K562 (cell line): ENCODE data around the gene FYTTD1. TPM values are rescaled to one million over a fixed set of nuclear protein-coding genes. Genes with fewer than 3 reads are reported as not detected.

Experiments used
- ATAC-seq: fragments of 200-7000 bp; cut with Tn5 transposase; 3 replicates; pipeline ENCODE4 v1.9.1; 2020; ENCODE audit warnings: moderate library complexity
- BruUV-seq: library from RNA; stranded (reverse); fragments of 400-500 nt; replicated peaks from 2 replicates; lab custom pipeline; 2021; lab: Mats Ljungman, UMichigan
- CTCF ChIA-PET: fragments of 300-600 bp; formaldehyde crosslinking; extraction: SDS; loops from one replicate; lab custom pipeline; 2021; ENCODE audit warnings: low intra/inter-chr PET ratio; lab: Yijun Ruan, JAX
- POLR2A ChIA-PET: fragments of 300-600, 350-650 bp; sonication (Branson Sonifier 250); formaldehyde crosslinking; extraction: SDS; loops from one replicate; lab custom pipeline; 2021; ENCODE audit warnings: antibody characterized with exemption, inconsistent platforms; lab: Yijun Ruan, JAX
- DNase-seq, 4 experiments: peaks; one replicate each; pipeline versions ENCODE4 v3.0.0 to v3.0.0-alpha.2; 2011 to 2018; ENCODE audit warnings: low spot score in 3 of 4, mixed read lengths in 3 of 4; ENCODE audit errors: extremely low read depth in 1 of 4
- FAIRE-seq: peaks from 2 replicates; lab custom pipeline; 2011; peaks lifted over from hg19 to GRCh38; lab: Jason Lieb, UNC
- H2AFZ ChIP-seq: 2 replicates; pipeline ENCODE4 v1.6.0; 2011; ENCODE audit warnings: low read depth, low read length, control low read depth, inconsistent platforms
- H3K27ac ChIP-seq: fragments of 200-600 bp; 3 replicates; pipeline ENCODE4 v1.8.0; 2011; ENCODE audit warnings: low read depth, mild to moderate bottlenecking, control low read depth, inconsistent platforms, low read length, moderate library complexity, mixed read lengths; ENCODE audit errors: extremely low read depth
- H3K27me3 ChIP-seq, 2 experiments: fragments of 300-600 bp in 1 of 2; 2 replicates in 1 of 2; 3 replicates in 1 of 2; pipeline versions ENCODE4 v1.6.0 to v1.8.0; 2011; ENCODE audit warnings: inconsistent platforms in 2 of 2, low read length in 2 of 2, mild to moderate bottlenecking in 1 of 2, mixed read lengths in 1 of 2, moderate library complexity in 1 of 2; ENCODE audit not compliant: control insufficient read depth in 2 of 2, insufficient read depth in 2 of 2
- H3K36me3 ChIP-seq: fragments of 300-600 bp; 3 replicates; pipeline ENCODE4 v1.8.0; 2011; ENCODE audit warnings: mild to moderate bottlenecking, low read length, inconsistent platforms; ENCODE audit not compliant: control insufficient read depth, insufficient read depth
- H3K4me1 ChIP-seq, 2 experiments: fragments of 200-600 bp in 1 of 2; replicated peaks in 1 of 2; 2 replicates in 1 of 2; 3 replicates in 1 of 2; pipeline versions ENCODE4 v1.5.1 to v1.8.0; 2011; ENCODE audit warnings: inconsistent platforms in 2 of 2, low read length in 2 of 2, mild to moderate bottlenecking in 1 of 2, mixed read lengths in 1 of 2, moderate library complexity in 1 of 2; ENCODE audit not compliant: control insufficient read depth in 2 of 2, insufficient read depth in 2 of 2
- H3K4me2 ChIP-seq: 2 replicates; pipeline ENCODE4 v1.6.1; 2011; ENCODE audit warnings: low read length, control low read depth, inconsistent platforms, mixed read lengths; ENCODE audit not compliant: insufficient read depth
- H3K4me3 ChIP-seq: fragments of 200-600 bp; sonication (generic), shearing (Covaris generic); 2 replicates; pipeline ENCODE4 v1.5.1; 2016; ENCODE audit warnings: control low read depth, inconsistent platforms
- H3K79me2 ChIP-seq: fragments of 200-600 bp; 3 replicates; pipeline ENCODE4 v1.8.0; 2011; ENCODE audit warnings: low read length, inconsistent platforms; ENCODE audit not compliant: control insufficient read depth, insufficient read depth
- H3K9ac ChIP-seq, 2 experiments: 2 replicates each; pipeline versions ENCODE4 v1.6.0 to v1.6.1; 2011; ENCODE audit warnings: low read depth in 2 of 2, low read length in 2 of 2, control low read depth in 1 of 2, inconsistent platforms in 1 of 2, mild to moderate bottlenecking in 1 of 2, mixed read lengths in 1 of 2; ENCODE audit not compliant: insufficient read depth in 1 of 2
- H3K9me1 ChIP-seq: one replicate; pipeline ENCODE4 v1.6.0; 2011; ENCODE audit warnings: inconsistent platforms, mild to moderate bottlenecking, low read length, moderate library complexity; ENCODE audit not compliant: control insufficient read depth, insufficient read depth
- H3K9me3 ChIP-seq: replicated peaks from 2 replicates; pipeline ENCODE4 v1.5.1; 2011; ENCODE audit warnings: low read depth, low read length, inconsistent platforms; ENCODE audit not compliant: control insufficient read depth, insufficient read depth
- H4K20me1 ChIP-seq: replicated peaks from 2 replicates; pipeline ENCODE4 v1.6.1; 2011; ENCODE audit warnings: low read length, inconsistent platforms, mixed read lengths; ENCODE audit not compliant: control insufficient read depth, insufficient read depth
- ATF6 ChIP-seq: sonication (generic); formaldehyde crosslinking; IDR thresholded peaks from 2 replicates; pipeline ENCODE4 v1.4.0; 2020; ENCODE audit warnings: mild to moderate bottlenecking, missing genetic modification reagents
- BCL6 ChIP-seq: fragments of 250-450 bp; sonication (Bioruptor Pico); IDR thresholded peaks from 2 replicates; pipeline ENCODE4 v1.4.0; 2020
- CBX3 ChIP-seq, 2 experiments: IDR thresholded peaks; 1 replicate in 1 of 2; 2 replicates in 1 of 2; pipeline ENCODE4 v1.6.1; 2012; ENCODE audit warnings: inconsistent platforms in 2 of 2, low read length in 2 of 2, borderline replicate concordance in 1 of 2, control low read depth in 1 of 2
- CSDE1 ChIP-seq, 2 experiments: fragments of 450-650 bp; IDR thresholded peaks; 2 replicates each; pipeline ENCODE4 v1.6.1; 2016; ENCODE audit warnings: mild to moderate bottlenecking in 1 of 2
- L3MBTL2 ChIP-seq: fragments of 450-650 bp; IDR thresholded peaks from 2 replicates; pipeline ENCODE4 v1.6.1; 2016; ENCODE audit warnings: mild to moderate bottlenecking, moderate library complexity
- OTX1 ChIP-seq: fragments of 450-650 bp; formaldehyde crosslinking; IDR thresholded peaks from 2 replicates; pipeline ENCODE4 v1.4.0; 2022; ENCODE audit warnings: mild to moderate bottlenecking
- SNAPC5 ChIP-seq: fragments of 250-450 bp; sonication (Bioruptor Pico); IDR thresholded peaks from 2 replicates; pipeline ENCODE4 v1.8.0; 2021; ENCODE audit warnings: moderate library complexity, mild to moderate bottlenecking, inconsistent platforms
- SPI1 ChIP-seq: IDR thresholded peaks from 2 replicates; pipeline ENCODE4 v1.6.1; 2011; ENCODE audit warnings: low read depth, low read length, control low read depth, borderline replicate concordance
- TOE1 ChIP-seq, 2 experiments: fragments of 450-650 bp in 1 of 2; sonication (generic) in 1 of 2; formaldehyde crosslinking in 1 of 2; IDR thresholded peaks; 2 replicates each; pipeline versions ENCODE4 v1.7.1 to v1.8.0; 2016 to 2022; ENCODE audit warnings: borderline replicate concordance in 2 of 2, mild to moderate bottlenecking in 2 of 2, antibody characterized with exemption in 1 of 2, inconsistent platforms in 1 of 2, low read depth in 1 of 2, missing genetic modification reagents in 1 of 2, moderate library complexity in 1 of 2
- UBTF ChIP-seq, 2 experiments: IDR thresholded peaks; 2 replicates each; pipeline ENCODE4 v1.6.1; 2012; ENCODE audit warnings: improper control_type of control experiment in 2 of 2, low read depth in 2 of 2, low read length in 2 of 2, borderline replicate concordance in 1 of 2
- YY1 ChIP-seq, 3 experiments: IDR thresholded peaks; 2 replicates each; pipeline ENCODE4 v1.6.1; 2011; ENCODE audit warnings: low read length in 2 of 3, mild to moderate bottlenecking in 2 of 3, moderate library complexity in 2 of 3, borderline replicate concordance in 1 of 3, control low read depth in 1 of 3, low read depth in 1 of 3; ENCODE audit not compliant: insufficient read depth in 3 of 3, insufficient replicate concordance in 2 of 3, control insufficient read depth in 1 of 3, insufficient read length in 1 of 3; ENCODE audit errors: extremely low read depth in 1 of 3
- ZBTB8A ChIP-seq: fragments of 450-650 bp; IDR thresholded peaks from 2 replicates; pipeline ENCODE4 v1.6.1; 2018; ENCODE audit warnings: mild to moderate bottlenecking, moderate library complexity; ENCODE audit not compliant: partially characterized antibody
- ZFPM2 ChIP-seq: fragments of 250-450 bp; sonication (Bioruptor Pico); IDR thresholded peaks from 2 replicates; pipeline ENCODE4 v1.5.1; 2022; ENCODE audit warnings: mild to moderate bottlenecking
- ZNF23 ChIP-seq: fragments of 250-450 bp; sonication (Bioruptor Pico); IDR thresholded peaks from 2 replicates; pipeline ENCODE4 v1.4.0; 2020; ENCODE audit warnings: mild to moderate bottlenecking
- ZNF347 ChIP-seq: fragments of 450-650 bp; formaldehyde crosslinking; IDR thresholded peaks from 2 replicates; pipeline ENCODE4 v1.4.0; 2020; ENCODE audit warnings: low read depth, mild to moderate bottlenecking, moderate library complexity
- WGBS: fragments of 100-300 bp; shearing (Covaris generic); methylation state at CpG from one replicate; pipeline ENCODE4 v1.1.6; 2016; ENCODE audit warnings: low coverage, mixed read lengths; ENCODE audit not compliant: insufficient coverage; ENCODE audit errors: missing lambda C conversion rate; 5-methylcytosine and 5-hydroxymethylcytosine counted together
- in situ Hi-C: fragments of 300-500 bp; cut with MboI; formaldehyde crosslinking; loops from 4 replicates; pipeline ENCODE4 v1.15.0; 2018; ENCODE audit warnings: inconsistent platforms, mixed read lengths
- intact Hi-C: fragments of 100-400 bp; cut with micrococcal nuclease; formaldehyde crosslinking; loops from 2 replicates; pipeline ENCODE4 v1.14.2; 2022
- polyA plus RNA-seq, 8 experiments: library from polyadenylated mRNA; depleted of rRNA in 4 of 8; stranded (reverse) in 5 of 8; unstranded in 3 of 8; fragments of >200 nt; fragmentation: Nextera tagmentation in 2 of 8; fragmentation: Illumina TruSeq in 1 of 8; extraction: Ambion mirVana in 2 of 8; extraction: Trizol in 1 of 8; gene quantifications; 2 replicates each; pipeline versions ENCODE4 v1.2.1 to v1.2.3, GENCODE V29; 2011 to 2014; ENCODE audit warnings: inconsistent platforms in 1 of 8, missing spikeins in 1 of 8
- total RNA-seq, 7 experiments: library from RNA; depleted of rRNA in 6 of 7; stranded (reverse); fragments of >200 nt in 6 of 7; fragmentation: Illumina TruSeq in 2 of 7; extraction: Trizol in 2 of 7; gene quantifications; 2 replicates each; pipeline versions ENCODE4 v1.2.1 to v1.2.3, GENCODE V29; 2011 to 2021; ENCODE audit warnings: low replicate concordance in 1 of 7
- TF ChIP-seq, protein P1 (sequence below): fragments of 450-650 bp; formaldehyde crosslinking; IDR thresholded peaks from 2 replicates; pipeline ENCODE4 v1.4.0; 2020; ENCODE audit warnings: mild to moderate bottlenecking, mixed read lengths

Gene FYTTD1
- total and polyA plus RNA-seq, 9 of the 15 experiments (the other 6 are each of a cell fraction or from before 2014, with no cell fraction given) = 35.7 to 106 (median 76.3) TPM

DNA sequence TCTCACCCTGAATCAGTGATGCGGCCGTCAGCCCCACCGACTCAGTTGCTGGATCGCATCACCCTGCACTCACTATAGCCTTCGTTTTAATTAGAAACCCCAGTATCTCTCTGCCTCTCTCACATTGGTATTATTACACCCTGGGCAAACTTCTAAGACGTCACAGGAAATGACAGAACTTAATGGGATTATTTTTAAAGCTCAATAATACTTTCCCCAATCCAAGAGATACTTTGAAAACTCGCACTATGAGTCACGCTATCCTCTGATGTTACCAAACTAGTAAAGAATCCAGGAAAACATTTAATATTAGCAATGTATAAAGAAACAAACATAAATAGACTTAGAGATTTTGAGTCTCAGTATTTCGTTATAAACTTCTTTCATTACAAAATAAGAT lies 49.6 kb upstream of the FYTTD1 start:
- H4K20me1 ChIP-seq = no peaks in the 10 kb centered on the region; the same call in 1 of the 2 replicates
- H3K79me2 ChIP-seq = no peaks in the 10 kb centered on the region
- 77% methylated on average over 9 of the region's 9 CpGs for WGBS
- no peak overlapping the region for H3K27ac ChIP-seq
- TF ChIP-seq CBX3 (IDR thresholded peaks at IDR 0.05; ENCODE audit: borderline replicate concordance in 1 of 2, low read length in 2 of 2) (no peak), ATF6 (CRISPR knock-in tag) (no peak), UBTF (IDR thresholded peaks at IDR 0.05; ENCODE audit: borderline replicate concordance in 1 of 2, low read depth in 2 of 2, low read length in 2 of 2) (no peak), YY1 (IDR thresholded peaks at IDR 0.05; ENCODE audit: borderline replicate concordance in 1 of 3, control insufficient read depth in 1 of 3, extremely low read depth in 1 of 3, insufficient read depth in 3 of 3, insufficient read length in 1 of 3, insufficient replicate concordance in 2 of 3, low read depth in 1 of 3, low read length in 2 of 3) (no peak), ZNF347 (CRISPR knock-in tag) (no peak), ZBTB8A (no peak), BCL6 (CRISPR knock-in tag) (no peak), CSDE1 (IDR thresholded peaks at IDR 0.05) (no peak), L3MBTL2 (no peak), SPI1 (no peak), ZNF23 (CRISPR knock-in tag) (no peak), SNAPC5 (CRISPR knock-in tag) (no peak), TOE1 (IDR thresholded peaks at IDR 0.05; ENCODE audit: borderline replicate concordance) (no peak), TOE1 (CRISPR knock-in tag; IDR thresholded peaks at IDR 0.05; ENCODE audit: borderline replicate concordance, low read depth) (no peak), OTX1 (CRISPR knock-in tag) (no peak), ZFPM2 (CRISPR knock-in tag) (no peak)
- TF ChIP-seq, protein P1, sequence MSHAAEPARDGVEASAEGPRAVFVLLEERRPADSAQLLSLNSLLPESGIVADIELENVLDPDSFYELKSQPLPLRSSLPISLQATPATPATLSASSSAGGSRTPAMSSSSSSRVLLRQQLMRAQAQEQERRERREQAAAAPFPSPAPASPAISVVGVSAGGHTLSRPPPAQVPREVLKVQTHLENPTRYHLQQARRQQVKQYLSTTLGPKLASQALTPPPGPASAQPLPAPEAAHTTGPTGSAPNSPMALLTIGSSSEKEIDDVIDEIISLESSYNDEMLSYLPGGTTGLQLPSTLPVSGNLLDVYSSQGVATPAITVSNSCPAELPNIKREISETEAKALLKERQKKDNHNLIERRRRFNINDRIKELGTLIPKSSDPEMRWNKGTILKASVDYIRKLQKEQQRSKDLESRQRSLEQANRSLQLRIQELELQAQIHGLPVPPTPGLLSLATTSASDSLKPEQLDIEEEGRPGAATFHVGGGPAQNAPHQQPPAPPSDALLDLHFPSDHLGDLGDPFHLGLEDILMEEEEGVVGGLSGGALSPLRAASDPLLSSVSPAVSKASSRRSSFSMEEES (CRISPR knock-in tag) = no peak
- H3K27me3 ChIP-seq = no peaks in the 10 kb centered on the region
- intact Hi-C loops (no loop called here), in situ Hi-C loops (no loop called here)
- peaks cover 0 to 6% of the 10 kb centered on the region in 2 experiments; a peak in 2 of 5 replicates for H3K4me1 ChIP-seq
- POLR2A ChIA-PET = no interaction called here
- H3K36me3 ChIP-seq = peaks cover 76% of the 10 kb centered on the region; the same call in 2 of the 3 replicates
- no peak for ATAC-seq
- no peak overlapping the region for H3K4me2 ChIP-seq
- peak overlapping the region in 1 of 2 experiments; percentile 47; a peak in 1 of 4 replicates for H3K9ac ChIP-seq
- no peaks in the 10 kb centered on the region for H3K9me3 ChIP-seq
- no peak overlapping the region for H2AFZ ChIP-seq
- DNase-seq = no peak
- BruUV-seq = no TSS peak
- FAIRE-seq = no peak
- CTCF ChIA-PET = no interaction called here
- H3K9me1 ChIP-seq = no peaks in the 10 kb centered on the region
- H3K4me3 ChIP-seq = no peak overlapping the region
